Tibial artery (tissue), 4 donors: ENCODE results near the gene KICS2.

Source experiments
- DNase-seq, 2 donors: peaks; one replicate each; pipeline ENCODE4 v3.0.0-alpha.2; 2019
- H3K27ac ChIP-seq, 2 donors: fragments of 200-600 bp; sonication (generic) in 1 of 2; 1 replicate in 1 of 2; 2 replicates in 1 of 2; pipeline ENCODE4 v1.5.1; 2018 to 2019; ENCODE audit warnings: mild to moderate bottlenecking in 1 of 2
- H3K27me3 ChIP-seq, 2 donors: fragments of 200-600 bp; sonication (generic) in 1 of 2; one replicate each; pipeline versions ENCODE4 v1.5.1 to v1.6.0; 2016 to 2019
- H3K36me3 ChIP-seq, 3 donors: fragments of 200-600 bp; sonication (generic) in 2 of 3; one replicate each; pipeline ENCODE4 v1.5.1; 2016 to 2019; ENCODE audit warnings: mild to moderate bottlenecking in 2 of 3
- H3K4me1 ChIP-seq, 4 donors: fragments of 200-600 bp; sonication (generic) in 2 of 4; 1 replicate in 3 of 4; 2 replicates in 1 of 4; pipeline ENCODE4 v1.5.1; 2016 to 2019
- H3K4me3 ChIP-seq, 2 donors: fragments of 200-600 bp; sonication (generic) in 1 of 2; 1 replicate in 1 of 2; 2 replicates in 1 of 2; pipeline ENCODE4 v1.5.1; 2018 to 2019; ENCODE audit warnings: mild to moderate bottlenecking in 2 of 2
- H3K9me3 ChIP-seq, 3 donors: fragments of 200-600 bp; sonication (generic) in 1 of 3; one replicate each; pipeline ENCODE4 v1.5.1; 2016 to 2019
- CTCF ChIP-seq, 2 experiments: fragments of 200-600 bp in 1 of 2; fragments of 450-650 bp in 1 of 2; IDR thresholded peaks; one replicate each; pipeline ENCODE4 v1.5.1; 2017 to 2019; ENCODE audit warnings: antibody characterized with exemption in 2 of 2, mild to moderate bottlenecking in 1 of 2, moderate library complexity in 1 of 2
- intact Hi-C: fragments of 100-400 bp; cut with DNase I; formaldehyde crosslinking; loops from one replicate; pipeline ENCODE4 v1.15.0; 2023; ENCODE audit warnings: low total_unique reads

KICS2 gene

GRCh38 chr12:64222009-64222765 is at the start of gene KICS2:
TSS of gene KICS2 (minus strand) at chr12:64222296. CDS start at chr12:64222237, 59 bp downstream.
- Histone ChIP-seq H3K27ac (peak within 1 kb of the TSS; percentile 96), H3K27me3 (no peaks in the 10 kb centered on the region), H3K4me1 (peaks cover 0 to 10% (median 6%) of the 10 kb centered on the region in 4 donors), H3K9me3 (no peaks in the 10 kb centered on the region), H3K4me3 (peak within 1 kb of the TSS; percentile 95), H3K36me3 (no peaks in the 10 kb centered on the region)
- no peak for TF ChIP-seq CTCF (IDR thresholded peaks at IDR 0.05)
- intact Hi-C loops, result loop anchor here (10.0 kb wide), 1 partner anchor 173 kb away; the partner anchor contains the start of gene C12orf56
- peak; percentile 92 to 96 for DNase-seq

GRCh38 chr12:64270411-64270810 is 48.3 kb upstream of the KICS2 start:
- Histone ChIP-seq H3K27ac (no peak overlapping the region), H3K4me1 (no peaks in the 10 kb centered on the region), H3K4me3 (no peak overlapping the region), H3K9me3 (no peaks in the 10 kb centered on the region), H3K36me3 (no peaks in the 10 kb centered on the region), H3K27me3 (no peaks in the 10 kb centered on the region)
- no peak for DNase-seq
- intact Hi-C loops, result no loop called here
- TF ChIP-seq CTCF (IDR thresholded peaks at IDR 0.05), result no peak

- H3K27me3 ChIP-seq, result no peaks in the 10 kb centered on the region
- no peak overlapping the region for H3K27ac ChIP-seq
- DNase-seq, result no peak
- no peak for TF ChIP-seq CTCF (IDR thresholded peaks at IDR 0.05)
- H3K4me3 ChIP-seq, result no peak overlapping the region
- intact Hi-C loops, result no loop called here
- no peaks in the 10 kb centered on the region for H3K36me3 ChIP-seq
- H3K9me3 ChIP-seq, result no peaks in the 10 kb centered on the region
- H3K4me1 ChIP-seq, result no peaks in the 10 kb centered on the region
Observed at GRCh38 chr12:64269161-64269560, 47.1 kb upstream of the KICS2 start.

- Histone ChIP-seq H3K9me3 (no peaks in the 10 kb centered on the region), H3K27ac (no peak overlapping the region), H3K4me3 (no peak overlapping the region), H3K4me1 (no peaks in the 10 kb centered on the region), H3K27me3 (no peaks in the 10 kb centered on the region), H3K36me3 (no peaks in the 10 kb centered on the region)
- intact Hi-C loops, result no loop called here
- TF ChIP-seq CTCF (IDR thresholded peaks at IDR 0.05), result no peak
- no peak for DNase-seq
Observed at GRCh38 chr12:64268409-64268808, 46.3 kb upstream of the KICS2 start.

GRCh38 chr12:64265839-64266238 is 43.7 kb upstream of the KICS2 start:
- no peak overlapping the region for H3K4me3 ChIP-seq
- intact Hi-C loops, result no loop called here
- DNase-seq, result no peak
- no peaks in the 10 kb centered on the region for H3K9me3 ChIP-seq
- H3K4me1 ChIP-seq, result no peaks in the 10 kb centered on the region
- H3K27ac ChIP-seq, result no peak overlapping the region
- TF ChIP-seq CTCF (IDR thresholded peaks at IDR 0.05), result no peak
- H3K27me3 ChIP-seq, result no peaks in the 10 kb centered on the region
- H3K36me3 ChIP-seq, result no peaks in the 10 kb centered on the region
